K562 (cell line): ENCODE data around the gene PTPN14. TPM values are rescaled to one million over a fixed set of nuclear protein-coding genes. Genes with fewer than 3 reads are reported as not detected.

Experiments used
- BCL6 ChIP-seq: fragments of 250-450 bp; sonication (Bioruptor Pico); IDR thresholded peaks from 2 replicates; pipeline ENCODE4 v1.4.0; 2020
- ELF1 ChIP-seq: fragments of 200-800 bp; sonication (Bioruptor generic); IDR thresholded peaks from 2 replicates; pipeline ENCODE4 v1.6.1; 2016; ENCODE audit warnings: missing genetic modification characterization, missing compliant biosample characterization
- KAT2B ChIP-seq: IDR thresholded peaks from one replicate; pipeline ENCODE4 v1.6.1; 2012; ENCODE audit warnings: low read depth, mild to moderate bottlenecking, control low read depth, inconsistent platforms, low read length, moderate library complexity
- MYBL2 ChIP-seq, 2 experiments: fragments of 450-650 bp in 1 of 2; sonication (generic) in 1 of 2; formaldehyde crosslinking in 1 of 2; IDR thresholded peaks; 2 replicates each; pipeline versions ENCODE4 v1.6.1 to v1.8.1; 2017 to 2022; ENCODE audit warnings: borderline replicate concordance in 1 of 2, inconsistent platforms in 1 of 2, low read depth in 1 of 2, mild to moderate bottlenecking in 1 of 2, missing genetic modification reagents in 1 of 2, moderate library complexity in 1 of 2
- RBFOX2 ChIP-seq: fragments of 200-400 bp; formaldehyde crosslinking; IDR thresholded peaks from 2 replicates; pipeline ENCODE4 v1.6.1; 2017; ENCODE audit warnings: low read depth, mild to moderate bottlenecking, low read length, moderate library complexity
- RHOXF2B ChIP-seq: fragments of 250-450 bp; sonication (Bioruptor Pico); conservative IDR thresholded peaks from 2 replicates; pipeline ENCODE4 v1.5.1; 2021
- TFAM ChIP-seq: fragments of 250-450 bp; sonication (Bioruptor Pico); conservative IDR thresholded peaks from 2 replicates; pipeline ENCODE4 v1.5.0; 2021; ENCODE audit warnings: mild to moderate bottlenecking, moderate library complexity
- ZNF140 ChIP-seq: fragments of 250-450 bp; sonication (Bioruptor Pico); IDR thresholded peaks from 2 replicates; pipeline ENCODE4 v1.8.0; 2021; ENCODE audit warnings: moderate library complexity, mild to moderate bottlenecking, inconsistent platforms
- ZNF316 ChIP-seq: fragments of 450-650 bp; IDR thresholded peaks from 2 replicates; pipeline ENCODE4 v1.6.1; 2016
- polyA plus RNA-seq, 8 experiments: library from polyadenylated mRNA; depleted of rRNA in 4 of 8; stranded (reverse) in 5 of 8; unstranded in 3 of 8; fragments of >200 nt; fragmentation: Nextera tagmentation in 2 of 8; fragmentation: Illumina TruSeq in 1 of 8; extraction: Ambion mirVana in 2 of 8; extraction: Trizol in 1 of 8; gene quantifications; 2 replicates each; pipeline versions ENCODE4 v1.2.1 to v1.2.3, GENCODE V29; 2011 to 2014; ENCODE audit warnings: inconsistent platforms in 1 of 8, missing spikeins in 1 of 8
- total RNA-seq, 7 experiments: library from RNA; depleted of rRNA in 6 of 7; stranded (reverse); fragments of >200 nt in 6 of 7; fragmentation: Illumina TruSeq in 2 of 7; extraction: Trizol in 2 of 7; gene quantifications; 2 replicates each; pipeline versions ENCODE4 v1.2.1 to v1.2.3, GENCODE V29; 2011 to 2021; ENCODE audit warnings: low replicate concordance in 1 of 7
- TF ChIP-seq, protein P1 (sequence below), 3 experiments: IDR thresholded peaks in 2 of 3; conservative IDR thresholded peaks in 1 of 3; 2 replicates each; pipeline ENCODE4 v1.5.1; 2011 to 2012; ENCODE audit warnings: low read length in 3 of 3, mild to moderate bottlenecking in 3 of 3, control low read depth in 2 of 3, improper control_type of control experiment in 1 of 3, inconsistent platforms in 1 of 3, low read depth in 1 of 3, mixed read lengths in 1 of 3, moderate library complexity in 1 of 3; ENCODE audit not compliant: insufficient read depth in 2 of 3
- TF ChIP-seq, protein P2 (sequence below): fragments of 450-650 bp; formaldehyde crosslinking; IDR thresholded peaks from 2 replicates; pipeline ENCODE4 v1.4.0; 2020; ENCODE audit warnings: mild to moderate bottlenecking
- TF ChIP-seq, protein P3 (sequence below): fragments of 450-650 bp; formaldehyde crosslinking; IDR thresholded peaks from 2 replicates; pipeline ENCODE4 v1.4.0; 2022; ENCODE audit warnings: mild to moderate bottlenecking, moderate library complexity
- TF ChIP-seq, protein P4 (sequence below): fragments of 250-450 bp; sonication (Bioruptor Pico); IDR thresholded peaks from 2 replicates; pipeline ENCODE4 v1.8.0; 2021; ENCODE audit warnings: moderate library complexity, mild to moderate bottlenecking, inconsistent platforms
- TF ChIP-seq, protein P5 (sequence below): fragments of 450-650 bp; IDR thresholded peaks from 2 replicates; pipeline ENCODE4 v1.6.1; 2016; ENCODE audit warnings: low read depth, mild to moderate bottlenecking, moderate library complexity
- TF ChIP-seq, protein P6 (sequence below): fragments of 450-650 bp; conservative IDR thresholded peaks from 2 replicates; pipeline ENCODE4 v1.6.1; 2016; ENCODE audit warnings: missing genetic modification characterization, low read depth, mild to moderate bottlenecking, control low read depth, missing compliant biosample characterization

The PTPN14 gene
- total and polyA plus RNA-seq, 9 of the 15 experiments (the other 6 are each of a cell fraction or from before 2014, with no cell fraction given): 0.01 to 0.29 (median 0.04) TPM; not detected in 6

DNA sequence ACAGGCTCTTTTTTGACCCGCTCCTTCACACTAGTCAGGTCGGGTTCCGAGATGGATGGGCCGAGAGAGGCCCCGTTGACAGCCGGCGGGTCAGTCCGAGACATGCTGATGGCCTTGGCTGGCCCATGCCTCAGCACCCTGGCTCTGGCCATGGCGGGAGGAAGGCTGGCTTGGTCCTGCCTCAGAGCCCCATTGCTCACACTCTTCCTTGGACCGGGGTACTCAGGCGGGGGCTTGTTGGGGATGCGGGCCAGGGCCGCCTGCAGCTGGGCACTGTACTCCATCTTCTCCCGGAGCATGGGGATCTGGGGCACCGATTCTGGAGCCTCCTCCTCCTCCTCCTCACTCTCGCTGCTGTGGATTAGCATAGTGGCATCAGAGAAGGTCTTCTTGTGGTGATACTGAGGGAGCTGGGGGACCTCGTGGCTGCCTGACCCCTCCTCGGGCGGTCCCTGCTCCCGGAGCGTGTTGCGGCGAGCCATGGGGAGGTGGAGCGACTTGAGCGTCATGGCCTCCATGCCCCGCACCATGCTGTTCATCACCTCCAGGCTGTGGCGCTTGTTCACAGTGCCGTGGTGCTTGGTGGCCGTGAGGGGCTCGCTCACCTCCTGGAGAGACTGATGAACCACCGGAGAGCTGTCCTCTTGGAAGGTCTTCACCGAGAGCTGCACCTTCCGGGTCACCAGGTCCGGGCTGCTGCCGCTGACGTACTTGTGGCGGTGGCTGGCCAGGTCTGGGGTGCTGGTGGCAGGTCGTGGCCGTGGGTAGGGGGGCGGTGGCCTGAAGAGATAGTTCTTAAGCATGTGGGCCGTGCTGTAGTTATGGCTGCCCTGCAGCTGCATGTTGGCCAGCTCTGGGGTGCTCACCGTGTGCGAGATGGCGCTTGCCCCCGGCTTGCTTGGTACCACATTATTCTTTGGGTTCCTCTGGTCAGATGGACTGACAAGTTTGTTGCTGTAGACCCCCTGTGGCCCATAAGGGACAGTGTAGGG is 167.7 kb downstream of the PTPN14 start (continued):
- no peak for TF ChIP-seq MYBL2 (IDR thresholded peaks at IDR 0.05; ENCODE audit: low read depth)
- no peak for TF ChIP-seq MYBL2 (CRISPR knock-in tag; IDR thresholded peaks at IDR 0.05; ENCODE audit: borderline replicate concordance)
- no peak for TF ChIP-seq ZNF316
- TF ChIP-seq TFAM (CRISPR knock-in tag): no peak
- TF ChIP-seq, protein P1, sequence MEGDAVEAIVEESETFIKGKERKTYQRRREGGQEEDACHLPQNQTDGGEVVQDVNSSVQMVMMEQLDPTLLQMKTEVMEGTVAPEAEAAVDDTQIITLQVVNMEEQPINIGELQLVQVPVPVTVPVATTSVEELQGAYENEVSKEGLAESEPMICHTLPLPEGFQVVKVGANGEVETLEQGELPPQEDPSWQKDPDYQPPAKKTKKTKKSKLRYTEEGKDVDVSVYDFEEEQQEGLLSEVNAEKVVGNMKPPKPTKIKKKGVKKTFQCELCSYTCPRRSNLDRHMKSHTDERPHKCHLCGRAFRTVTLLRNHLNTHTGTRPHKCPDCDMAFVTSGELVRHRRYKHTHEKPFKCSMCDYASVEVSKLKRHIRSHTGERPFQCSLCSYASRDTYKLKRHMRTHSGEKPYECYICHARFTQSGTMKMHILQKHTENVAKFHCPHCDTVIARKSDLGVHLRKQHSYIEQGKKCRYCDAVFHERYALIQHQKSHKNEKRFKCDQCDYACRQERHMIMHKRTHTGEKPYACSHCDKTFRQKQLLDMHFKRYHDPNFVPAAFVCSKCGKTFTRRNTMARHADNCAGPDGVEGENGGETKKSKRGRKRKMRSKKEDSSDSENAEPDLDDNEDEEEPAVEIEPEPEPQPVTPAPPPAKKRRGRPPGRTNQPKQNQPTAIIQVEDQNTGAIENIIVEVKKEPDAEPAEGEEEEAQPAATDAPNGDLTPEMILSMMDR (IDR thresholded peaks at IDR 0.05 in 2 of 3, conservative IDR thresholded peaks at IDR 0.05 in 1 of 3; ENCODE audit: insufficient read depth in 2 of 3, low read depth in 1 of 3, low read length in 3 of 3): no peak
- TF ChIP-seq, protein P2, sequence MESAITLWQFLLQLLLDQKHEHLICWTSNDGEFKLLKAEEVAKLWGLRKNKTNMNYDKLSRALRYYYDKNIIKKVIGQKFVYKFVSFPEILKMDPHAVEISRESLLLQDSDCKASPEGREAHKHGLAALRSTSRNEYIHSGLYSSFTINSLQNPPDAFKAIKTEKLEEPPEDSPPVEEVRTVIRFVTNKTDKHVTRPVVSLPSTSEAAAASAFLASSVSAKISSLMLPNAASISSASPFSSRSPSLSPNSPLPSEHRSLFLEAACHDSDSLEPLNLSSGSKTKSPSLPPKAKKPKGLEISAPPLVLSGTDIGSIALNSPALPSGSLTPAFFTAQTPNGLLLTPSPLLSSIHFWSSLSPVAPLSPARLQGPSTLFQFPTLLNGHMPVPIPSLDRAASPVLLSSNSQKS: no peak
- TF ChIP-seq, protein P3, sequence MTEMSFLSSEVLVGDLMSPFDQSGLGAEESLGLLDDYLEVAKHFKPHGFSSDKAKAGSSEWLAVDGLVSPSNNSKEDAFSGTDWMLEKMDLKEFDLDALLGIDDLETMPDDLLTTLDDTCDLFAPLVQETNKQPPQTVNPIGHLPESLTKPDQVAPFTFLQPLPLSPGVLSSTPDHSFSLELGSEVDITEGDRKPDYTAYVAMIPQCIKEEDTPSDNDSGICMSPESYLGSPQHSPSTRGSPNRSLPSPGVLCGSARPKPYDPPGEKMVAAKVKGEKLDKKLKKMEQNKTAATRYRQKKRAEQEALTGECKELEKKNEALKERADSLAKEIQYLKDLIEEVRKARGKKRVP (CRISPR knock-in tag): no peak
- TF ChIP-seq, protein P4, sequence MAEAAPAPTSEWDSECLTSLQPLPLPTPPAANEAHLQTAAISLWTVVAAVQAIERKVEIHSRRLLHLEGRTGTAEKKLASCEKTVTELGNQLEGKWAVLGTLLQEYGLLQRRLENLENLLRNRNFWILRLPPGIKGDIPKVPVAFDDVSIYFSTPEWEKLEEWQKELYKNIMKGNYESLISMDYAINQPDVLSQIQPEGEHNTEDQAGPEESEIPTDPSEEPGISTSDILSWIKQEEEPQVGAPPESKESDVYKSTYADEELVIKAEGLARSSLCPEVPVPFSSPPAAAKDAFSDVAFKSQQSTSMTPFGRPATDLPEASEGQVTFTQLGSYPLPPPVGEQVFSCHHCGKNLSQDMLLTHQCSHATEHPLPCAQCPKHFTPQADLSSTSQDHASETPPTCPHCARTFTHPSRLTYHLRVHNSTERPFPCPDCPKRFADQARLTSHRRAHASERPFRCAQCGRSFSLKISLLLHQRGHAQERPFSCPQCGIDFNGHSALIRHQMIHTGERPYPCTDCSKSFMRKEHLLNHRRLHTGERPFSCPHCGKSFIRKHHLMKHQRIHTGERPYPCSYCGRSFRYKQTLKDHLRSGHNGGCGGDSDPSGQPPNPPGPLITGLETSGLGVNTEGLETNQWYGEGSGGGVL (CRISPR knock-in tag): no peak
- TF ChIP-seq ELF1 (tag): no peak
- TF ChIP-seq, protein P5, sequence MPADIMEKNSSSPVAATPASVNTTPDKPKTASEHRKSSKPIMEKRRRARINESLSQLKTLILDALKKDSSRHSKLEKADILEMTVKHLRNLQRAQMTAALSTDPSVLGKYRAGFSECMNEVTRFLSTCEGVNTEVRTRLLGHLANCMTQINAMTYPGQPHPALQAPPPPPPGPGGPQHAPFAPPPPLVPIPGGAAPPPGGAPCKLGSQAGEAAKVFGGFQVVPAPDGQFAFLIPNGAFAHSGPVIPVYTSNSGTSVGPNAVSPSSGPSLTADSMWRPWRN: no peak
- TF ChIP-seq, protein P6, sequence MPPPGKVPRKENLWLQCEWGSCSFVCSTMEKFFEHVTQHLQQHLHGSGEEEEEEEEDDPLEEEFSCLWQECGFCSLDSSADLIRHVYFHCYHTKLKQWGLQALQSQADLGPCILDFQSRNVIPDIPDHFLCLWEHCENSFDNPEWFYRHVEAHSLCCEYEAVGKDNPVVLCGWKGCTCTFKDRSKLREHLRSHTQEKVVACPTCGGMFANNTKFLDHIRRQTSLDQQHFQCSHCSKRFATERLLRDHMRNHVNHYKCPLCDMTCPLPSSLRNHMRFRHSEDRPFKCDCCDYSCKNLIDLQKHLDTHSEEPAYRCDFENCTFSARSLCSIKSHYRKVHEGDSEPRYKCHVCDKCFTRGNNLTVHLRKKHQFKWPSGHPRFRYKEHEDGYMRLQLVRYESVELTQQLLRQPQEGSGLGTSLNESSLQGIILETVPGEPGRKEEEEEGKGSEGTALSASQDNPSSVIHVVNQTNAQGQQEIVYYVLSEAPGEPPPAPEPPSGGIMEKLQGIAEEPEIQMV (tag): no peak
- TF ChIP-seq RBFOX2: no peak
- no peak for TF ChIP-seq ZNF140 (CRISPR knock-in tag)
- TF ChIP-seq KAT2B: no peak
- no peak for TF ChIP-seq BCL6 (CRISPR knock-in tag)
- TF ChIP-seq RHOXF2B (CRISPR knock-in tag): no peak
